Effector memory CD4-positive, alpha-beta T cell (primary cell): ENCODE results near the gene F8.
"Not testable (repeated sequence)": the region's sequence is repeated elsewhere in the genome, so short reads cannot be mapped to it uniquely, and the experiment has no call there.

Experiments
- DNase-seq, 3 donors: peaks; one replicate each; pipeline ENCODE4 v3.0.0-alpha.2; 2020
- H3K27ac ChIP-seq: 2 replicates; pipeline ENCODE4 v1.7.0; 2013; ENCODE audit warnings: mild to moderate bottlenecking, low read length, moderate library complexity; ENCODE audit not compliant: insufficient read depth, poor library complexity, severe bottlenecking
- H3K27me3 ChIP-seq: replicated peaks from 2 replicates; pipeline ENCODE4 v1.7.0; 2013; ENCODE audit warnings: mild to moderate bottlenecking, low read length; ENCODE audit not compliant: insufficient read depth, control insufficient read depth, poor library complexity, severe bottlenecking
- H3K36me3 ChIP-seq: 2 replicates; pipeline ENCODE4 v1.7.0; 2013; ENCODE audit warnings: mild to moderate bottlenecking, low read length, moderate library complexity; ENCODE audit not compliant: control insufficient read depth, insufficient read depth
- H3K4me1 ChIP-seq: 2 replicates; pipeline ENCODE4 v1.7.0; 2013; ENCODE audit warnings: low read length, mild to moderate bottlenecking; ENCODE audit not compliant: control insufficient read depth, insufficient read depth, poor library complexity, severe bottlenecking
- H3K4me3 ChIP-seq: 2 replicates; pipeline ENCODE4 v1.7.0; 2013; ENCODE audit warnings: low read length, low read depth, mild to moderate bottlenecking; ENCODE audit not compliant: insufficient read depth, poor library complexity, severe bottlenecking
- H3K9me3 ChIP-seq: 2 replicates; pipeline ENCODE4 v1.7.0; 2013; ENCODE audit warnings: mild to moderate bottlenecking, low read length, moderate library complexity; ENCODE audit not compliant: control insufficient read depth

The F8 gene

GRCh38 chrX:154822029-154822428, 200.5 kb downstream of the F8 start:
- H3K27me3 ChIP-seq, result no peaks in the 10 kb centered on the region
- no peaks in the 10 kb centered on the region for H3K36me3 ChIP-seq
- DNase-seq, result no peak
- H3K4me3 ChIP-seq, result no peak overlapping the region
- H3K4me1 ChIP-seq, result no peaks in the 10 kb centered on the region
- no peaks in the 10 kb centered on the region for H3K9me3 ChIP-seq
- no peak overlapping the region for H3K27ac ChIP-seq

- Histone ChIP-seq H3K27me3 (no peaks in the 10 kb centered on the region), H3K27ac (no peak overlapping the region), H3K36me3 (no peaks in the 10 kb centered on the region), H3K4me3 (no peak overlapping the region), H3K4me1 (no peaks in the 10 kb centered on the region), H3K9me3 (no peaks in the 10 kb centered on the region)
- DNase-seq, result no peak
Observed at GRCh38 chrX:154821523-154821922, 201.0 kb downstream of the F8 start.

GRCh38 chrX:154819771-154820341, 202.7 kb downstream of the F8 start:
- no peaks in the 10 kb centered on the region for H3K27me3 ChIP-seq
- H3K4me3 ChIP-seq, result no peak overlapping the region
- no peak for DNase-seq
- H3K4me1 ChIP-seq, result no peaks in the 10 kb centered on the region
- no peaks in the 10 kb centered on the region for H3K36me3 ChIP-seq
- no peaks in the 10 kb centered on the region for H3K9me3 ChIP-seq
- no peak overlapping the region for H3K27ac ChIP-seq

DNA sequence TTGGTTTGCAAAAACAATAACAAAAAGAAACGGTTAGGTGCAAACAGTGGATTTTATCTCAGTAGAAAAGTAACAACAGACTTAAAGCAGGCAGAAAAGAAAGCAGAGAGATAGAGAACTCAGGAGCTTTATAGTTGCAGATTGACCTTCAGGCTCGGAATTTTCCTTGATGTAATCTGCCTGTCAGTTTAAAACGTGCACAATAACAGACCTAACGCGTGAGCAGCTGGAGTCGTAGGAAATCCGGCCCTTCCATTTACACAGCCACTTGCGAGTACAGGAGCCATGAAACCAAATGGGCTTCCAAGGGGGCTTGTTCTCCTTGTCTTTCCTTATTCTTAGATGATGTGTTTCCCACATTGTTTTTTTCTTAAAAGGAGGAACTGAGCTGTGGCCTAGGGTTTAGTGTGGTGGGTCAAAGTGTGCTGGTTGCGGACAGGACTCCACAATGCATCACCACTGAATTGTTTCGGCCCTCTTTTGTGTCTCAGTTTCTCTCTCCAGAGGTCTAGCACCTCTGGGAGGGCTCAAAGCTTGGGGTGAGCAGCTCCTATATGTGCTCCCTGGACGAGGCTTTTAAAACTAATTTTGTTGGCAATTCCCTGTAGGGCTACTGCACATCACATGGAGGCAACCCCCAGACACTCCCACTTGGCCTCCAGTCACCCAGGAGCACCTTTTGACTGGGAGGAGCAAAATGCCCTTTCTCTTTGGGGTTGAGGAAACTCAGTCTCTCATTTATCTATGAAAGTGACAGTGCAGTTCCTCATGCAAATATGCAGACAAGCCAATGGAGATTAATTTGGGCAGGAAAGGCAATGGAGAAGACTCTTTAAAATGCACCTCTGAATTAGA, 203.4 kb downstream of the F8 start:
- Histone ChIP-seq H3K27me3 (no peaks in the 10 kb centered on the region), H3K4me1 (no peaks in the 10 kb centered on the region), H3K9me3 (no peaks in the 10 kb centered on the region), H3K4me3 (no peak overlapping the region), H3K36me3 (no peaks in the 10 kb centered on the region), H3K27ac (no peak overlapping the region)
- no peak for DNase-seq

- not testable (repeated sequence) for H3K27ac ChIP-seq, H3K4me3 ChIP-seq, DNase-seq, H3K27me3 ChIP-seq, H3K9me3 ChIP-seq, H3K4me1 ChIP-seq, H3K36me3 ChIP-seq
Observed at GRCh38 chrX:154817048-154817618, 205.4 kb downstream of the F8 start.

DNA sequence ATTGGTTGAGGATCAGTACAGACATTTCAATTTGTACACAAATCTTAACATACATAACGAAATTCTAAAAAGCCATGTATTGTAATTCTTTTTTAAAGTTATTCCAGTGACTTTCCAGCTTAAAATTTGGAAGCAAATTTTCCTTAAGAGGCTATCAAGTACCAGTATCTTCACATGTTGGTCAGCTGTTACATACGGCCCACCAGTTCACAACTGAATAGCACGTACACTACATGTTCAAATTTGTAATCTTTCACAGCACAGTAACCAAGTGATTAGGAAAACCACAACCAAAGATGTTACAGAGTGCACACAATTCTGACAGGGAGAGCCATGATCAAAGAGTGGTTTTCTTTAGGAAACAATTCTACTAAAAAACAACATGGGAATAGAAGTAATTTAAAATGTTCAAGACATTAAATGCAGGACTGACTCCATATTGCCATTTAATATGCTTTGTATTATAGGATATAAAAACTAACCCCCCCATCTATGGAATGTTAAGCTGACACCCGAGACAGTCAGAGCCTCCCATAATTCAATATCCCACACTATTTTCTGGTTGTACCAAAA, 206.1 kb downstream of the F8 start:
- not testable (repeated sequence) for H3K36me3 ChIP-seq, H3K9me3 ChIP-seq, H3K4me3 ChIP-seq, DNase-seq, H3K27ac ChIP-seq, H3K4me1 ChIP-seq, H3K27me3 ChIP-seq

- no peak for DNase-seq
- Histone ChIP-seq H3K27ac (no peak overlapping the region), H3K27me3 (no peaks in the 10 kb centered on the region), H3K4me1 (no peaks in the 10 kb centered on the region), H3K36me3 (no peaks in the 10 kb centered on the region), H3K9me3 (no peaks in the 10 kb centered on the region), H3K4me3 (no peak overlapping the region)
Observed at GRCh38 chrX:154815274-154815818, 207.2 kb downstream of the F8 start.

DNA sequence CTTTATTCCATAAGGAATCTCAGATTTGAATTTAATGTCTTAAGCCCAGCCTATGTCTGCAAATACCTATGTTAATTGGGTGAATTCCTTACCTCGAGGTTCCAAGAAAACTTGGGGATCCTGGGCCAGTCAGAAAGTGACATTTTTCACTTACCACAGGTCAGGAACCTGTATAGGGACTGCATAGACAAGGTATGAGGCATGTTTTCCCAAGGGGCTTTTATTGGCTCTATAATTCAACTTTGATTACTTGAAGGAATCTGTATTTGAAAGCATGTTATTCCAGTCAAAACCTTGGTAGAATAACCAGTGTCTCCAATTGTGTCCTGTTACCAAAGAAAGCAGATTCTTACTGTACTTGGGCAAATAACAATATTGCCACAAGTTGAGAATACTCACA, 208.7 kb downstream of the F8 start:
- H3K27me3 ChIP-seq, result no peaks in the 10 kb centered on the region
- H3K4me1 ChIP-seq, result no peaks in the 10 kb centered on the region
- H3K36me3 ChIP-seq, result no peaks in the 10 kb centered on the region

DNA sequence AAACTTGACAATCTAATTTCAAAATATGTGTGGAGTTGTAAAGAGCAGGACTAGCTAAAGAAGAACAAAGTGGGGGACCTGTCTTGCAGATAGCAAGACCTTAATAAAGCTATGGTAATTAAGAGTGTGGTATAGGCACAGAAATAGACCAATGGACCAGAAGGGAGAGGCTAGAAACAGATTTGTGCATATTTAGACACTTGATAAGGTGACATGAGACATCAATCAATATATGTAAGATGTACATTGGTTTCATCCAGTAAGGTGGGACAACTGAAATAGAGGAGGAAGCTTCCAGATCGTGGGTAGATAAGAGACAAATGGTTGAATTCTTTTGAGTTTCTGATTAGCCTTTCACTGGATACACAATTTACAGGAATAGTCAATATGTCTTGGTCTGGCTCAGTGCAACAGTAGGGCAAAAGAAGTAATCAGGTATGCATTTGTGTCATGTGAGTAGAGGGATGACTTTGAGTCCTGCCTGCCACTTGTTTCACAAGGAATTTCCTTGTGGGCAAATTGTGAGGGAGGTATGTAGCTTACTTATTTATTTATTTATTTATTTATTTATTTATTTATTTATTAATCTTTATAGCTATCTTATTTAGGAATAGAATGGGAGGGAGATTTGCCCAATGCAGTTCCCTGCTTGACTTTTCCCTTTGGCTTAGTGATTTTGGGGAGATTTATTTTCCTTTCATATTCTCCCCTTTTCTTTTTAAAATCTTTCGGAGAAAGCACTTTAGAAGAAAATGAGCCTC, 210.0 kb downstream of the F8 start:
- no peaks in the 10 kb centered on the region for H3K36me3 ChIP-seq

More for the DNA sequence above, 208.7 kb downstream of the F8 start:
- Histone ChIP-seq H3K27ac (no peak overlapping the region), H3K4me3 (no peak overlapping the region), H3K9me3 (no peaks in the 10 kb centered on the region)
- DNase-seq, result no peak

More for the DNA sequence above, 210.0 kb downstream of the F8 start:
- DNase-seq, result no peak
- Histone ChIP-seq H3K27ac (no peak overlapping the region), H3K4me1 (no peaks in the 10 kb centered on the region), H3K9me3 (no peaks in the 10 kb centered on the region), H3K4me3 (no peak overlapping the region), H3K27me3 (no peaks in the 10 kb centered on the region)
